GDM1 (cell line): ENCODE data around the gene KIAA1549.

Experiments
- DNase-seq: peaks from one replicate; lab custom pipeline; 2025; lab: John Stamatoyannopoulos, UW

KIAA1549 gene

DNA sequence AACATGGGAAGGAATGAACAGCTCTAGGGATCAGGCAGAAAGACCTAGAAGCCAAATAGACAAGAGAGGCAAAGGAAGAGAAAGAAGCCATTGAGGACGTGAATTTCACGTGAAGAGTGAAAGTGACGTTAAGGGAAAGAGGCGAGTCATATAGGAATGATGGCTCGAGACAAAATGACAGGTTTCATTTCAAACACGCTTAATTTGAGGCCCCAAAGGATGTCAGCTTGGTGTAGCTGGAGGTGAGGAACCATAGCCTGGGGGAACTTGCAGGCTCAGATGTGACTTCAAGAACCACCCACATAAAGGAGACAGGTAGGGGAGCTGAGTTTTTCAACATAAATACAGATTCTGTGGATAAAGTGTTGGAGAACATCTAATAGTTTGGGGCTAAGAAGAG, 98.9 kb downstream of the KIAA1549 start:
- DNase-seq = no peak

DNA sequence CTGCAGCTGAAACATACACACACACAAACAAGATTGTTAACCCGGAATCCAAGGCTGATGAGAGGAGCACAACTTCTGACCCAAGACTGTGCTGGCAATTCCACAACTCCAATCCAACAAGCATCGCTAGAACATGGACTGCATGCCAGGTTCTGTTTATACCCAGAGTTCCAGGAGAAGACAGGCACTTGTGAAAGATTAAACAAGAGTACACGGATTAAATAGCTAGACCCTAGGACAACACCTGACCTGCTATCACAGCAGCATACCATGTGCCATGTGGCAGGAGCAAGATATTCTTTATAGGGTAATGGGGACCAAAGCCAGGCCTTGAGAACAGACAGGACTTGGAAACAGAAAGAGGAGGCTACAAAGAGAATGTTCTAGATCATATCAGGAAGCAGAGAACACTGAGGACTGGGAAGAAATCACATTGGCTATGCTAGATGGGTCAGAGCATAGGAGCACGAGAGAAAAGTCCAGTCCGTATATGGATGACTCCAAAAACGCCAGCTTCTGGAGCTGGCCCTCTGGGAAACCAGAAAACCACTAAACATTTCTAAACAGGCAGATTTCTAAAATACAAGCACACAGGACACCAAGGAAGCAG, 99.5 kb downstream of the KIAA1549 start:
- DNase-seq = no peak

DNA sequence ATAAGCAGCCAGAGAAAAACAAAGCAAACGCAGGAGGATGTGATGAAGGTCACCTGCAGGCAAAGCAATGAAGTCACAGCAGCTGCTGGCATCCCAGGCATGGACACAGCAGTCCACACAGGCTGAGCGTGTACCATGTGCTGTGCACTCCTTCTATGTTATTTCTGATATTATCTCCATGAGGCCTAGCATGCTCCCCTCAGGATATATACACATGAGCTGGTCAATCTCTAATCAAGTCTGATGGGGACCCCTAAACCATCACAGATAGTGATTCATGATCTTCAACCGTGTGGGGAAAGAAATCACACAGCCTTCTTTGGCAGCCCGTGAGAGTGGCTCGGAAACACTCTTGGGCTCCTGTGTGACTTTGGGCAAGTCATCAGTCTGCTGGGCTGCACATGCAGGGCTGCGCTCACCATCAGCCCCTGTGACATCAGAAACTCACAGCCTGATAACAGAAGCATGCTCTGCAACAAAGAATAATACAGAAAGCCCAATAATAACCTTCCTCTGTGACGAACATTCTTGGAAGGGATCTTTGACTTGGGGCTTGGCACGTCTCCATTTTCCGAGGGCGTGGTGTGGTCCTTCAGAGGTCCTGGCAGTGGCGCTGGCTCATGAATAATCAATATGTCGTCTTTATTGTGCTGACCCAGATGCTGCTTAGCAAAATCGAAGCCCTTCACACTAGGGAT, 100.2 kb downstream of the KIAA1549 start:
- no peak for DNase-seq

DNA sequence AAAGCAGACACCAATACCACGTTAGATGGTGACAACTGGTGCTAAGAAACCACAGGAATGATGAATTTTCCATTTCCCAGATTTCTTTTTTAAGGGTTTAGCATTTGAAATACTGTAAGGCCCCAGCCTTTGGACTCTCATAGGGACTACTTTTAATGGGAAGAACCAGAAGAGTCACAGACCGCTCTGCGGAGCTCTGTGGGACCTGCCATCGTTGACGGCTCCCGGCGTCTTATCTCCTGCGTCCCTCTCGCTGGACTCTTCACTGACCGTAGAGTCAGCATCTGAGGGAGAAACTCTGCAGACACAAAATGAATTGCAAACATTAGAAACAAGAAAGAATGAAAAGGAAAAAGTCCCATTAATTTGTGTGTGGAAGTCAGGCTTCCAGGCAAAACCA, 101.8 kb downstream of the KIAA1549 start:
- no peak for DNase-seq

DNA sequence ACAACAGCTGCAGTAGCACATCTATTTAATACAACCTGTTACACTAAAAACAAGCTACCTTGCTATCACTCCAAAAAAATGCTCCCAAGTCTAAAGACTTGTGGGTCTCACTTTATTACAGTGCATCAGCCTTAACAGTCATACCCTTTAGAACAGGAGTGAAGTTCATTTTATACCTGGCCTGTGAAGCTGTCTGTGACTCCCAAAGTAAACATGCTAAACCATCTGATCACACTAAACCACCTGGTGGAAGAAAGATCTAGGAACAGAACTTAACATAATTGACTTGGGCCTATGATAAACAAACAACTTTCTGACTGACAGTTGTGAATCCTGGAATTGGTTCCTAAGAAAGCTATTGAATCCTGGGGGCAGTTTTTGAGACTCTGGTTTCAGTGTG, 102.3 kb downstream of the KIAA1549 start:
- no peak for DNase-seq

DNA sequence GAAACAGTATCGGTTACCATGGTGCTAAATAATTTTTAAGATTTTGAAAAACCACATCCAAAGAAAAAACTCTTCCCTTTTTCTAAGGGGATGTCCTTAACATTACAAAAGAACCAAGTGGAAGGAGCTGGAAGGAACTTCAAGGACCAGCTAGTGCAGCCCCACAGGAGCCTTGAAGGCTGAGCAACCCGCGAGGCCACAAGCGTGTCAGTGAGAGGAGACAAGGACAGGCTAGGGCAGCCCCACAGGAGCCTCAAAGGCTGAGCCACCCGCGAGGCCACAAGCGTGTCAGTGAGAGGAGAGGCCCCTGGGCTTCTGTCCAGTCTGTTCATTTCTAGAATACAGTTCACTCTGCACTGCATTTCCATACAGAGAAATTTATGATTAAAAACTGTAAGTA, 103.1 kb downstream of the KIAA1549 start:
- no peak for DNase-seq

DNA sequence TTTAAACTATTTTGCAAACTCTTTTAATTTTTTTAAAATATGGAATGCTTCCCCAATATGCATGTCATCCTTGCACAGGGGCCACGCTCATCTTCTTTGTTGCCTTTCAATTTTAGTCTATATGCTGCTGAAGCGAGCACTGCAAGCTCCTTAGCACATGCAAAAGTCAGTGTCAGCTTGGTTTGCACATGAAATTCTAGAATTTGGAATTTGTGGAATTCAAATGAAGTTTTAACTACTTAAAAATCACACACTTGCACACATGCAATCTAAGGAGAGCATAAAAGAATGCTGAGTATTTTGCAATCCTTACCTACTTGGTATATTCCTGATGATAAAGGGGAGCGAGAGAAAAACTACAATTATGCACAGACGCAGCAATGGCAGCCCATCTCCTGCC, 104.9 kb downstream of the KIAA1549 start:
- DNase-seq = no peak

DNA sequence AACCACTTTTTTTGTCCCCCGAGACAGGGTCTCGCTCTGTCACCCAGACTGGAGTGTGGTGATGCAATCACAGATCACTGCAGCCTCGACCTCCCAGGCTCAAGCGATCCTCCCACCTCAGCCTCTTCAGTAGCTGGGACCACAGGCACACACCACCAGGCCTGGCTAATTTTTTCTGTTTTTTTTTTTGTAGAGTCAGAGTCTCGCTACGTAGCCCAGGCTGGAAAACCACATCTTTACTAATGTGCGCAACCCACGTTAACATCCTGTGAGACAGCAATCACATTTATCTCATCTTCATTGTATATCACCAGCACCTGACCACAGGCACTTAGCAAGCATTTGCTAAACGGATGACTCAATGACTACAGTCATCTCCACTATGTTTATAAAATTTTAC, 105.4 kb downstream of the KIAA1549 start:
- DNase-seq = peak; percentile 5

DNA sequence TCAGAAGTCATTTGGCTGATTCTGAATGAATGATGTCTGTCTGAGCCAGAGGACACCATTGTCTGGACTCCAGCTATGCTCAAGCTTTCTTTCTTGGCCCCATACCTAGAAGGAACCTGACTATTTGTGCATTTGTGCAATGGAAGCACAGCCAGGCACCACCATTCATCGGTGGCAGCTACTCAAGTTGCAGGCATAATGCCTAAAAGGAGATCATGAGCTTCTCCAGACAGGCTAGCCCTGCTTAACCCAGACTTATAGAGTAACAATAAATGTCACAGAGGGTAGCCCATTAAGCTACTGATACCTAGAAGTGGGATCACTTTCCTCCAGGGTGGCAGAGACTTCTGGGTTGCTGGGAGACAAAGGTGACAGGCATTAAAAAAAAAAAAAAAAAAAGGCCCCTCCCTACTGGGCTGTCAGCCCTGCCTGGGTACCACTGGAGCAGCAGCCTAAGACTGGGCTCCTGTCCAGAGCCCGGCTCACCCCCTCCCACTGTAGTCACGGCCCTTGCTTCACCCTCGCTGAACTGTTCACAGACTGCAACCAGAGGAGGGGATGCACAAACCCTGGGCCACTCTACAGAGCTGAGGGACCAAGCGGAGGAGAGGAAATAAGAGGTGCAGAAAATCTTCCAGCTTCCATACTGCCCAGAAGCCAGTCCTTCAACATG, 107.8 kb downstream of the KIAA1549 start:
- DNase-seq = no peak

DNA sequence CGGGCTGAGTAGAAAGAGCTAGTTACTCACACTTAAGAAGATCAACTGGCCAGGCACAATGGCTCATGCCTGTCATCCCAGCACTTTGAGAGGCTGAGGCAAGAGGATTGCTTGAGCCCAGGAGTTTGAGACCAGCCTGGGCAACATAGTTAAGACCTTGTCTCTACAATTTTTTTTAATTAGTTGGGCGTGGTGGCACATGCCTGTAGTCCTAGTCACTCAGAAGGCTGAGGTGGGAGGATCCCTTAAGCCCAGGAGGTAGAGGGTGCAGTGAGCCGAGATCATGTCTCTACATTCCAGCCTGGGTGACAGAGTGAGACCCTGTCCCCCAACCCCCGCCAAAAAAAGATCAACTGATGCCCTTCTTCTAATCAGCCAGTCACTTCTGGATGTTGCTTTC, 108.6 kb downstream of the KIAA1549 start:
- no peak for DNase-seq

DNA sequence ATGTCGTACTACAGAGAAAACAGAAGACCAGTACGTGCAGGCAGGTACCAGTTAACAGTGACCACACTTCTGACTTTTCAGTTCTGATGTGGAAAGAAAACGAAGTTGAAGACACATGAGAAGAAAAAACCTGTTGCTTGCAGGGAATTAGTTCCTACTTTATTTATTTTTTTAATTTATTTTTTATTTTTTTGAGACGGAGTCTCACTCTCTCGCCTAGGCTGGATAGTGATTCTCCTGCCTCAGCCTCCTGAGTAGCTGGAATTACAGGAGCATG, 109.4 kb downstream of the KIAA1549 start:
- no peak for DNase-seq

DNA sequence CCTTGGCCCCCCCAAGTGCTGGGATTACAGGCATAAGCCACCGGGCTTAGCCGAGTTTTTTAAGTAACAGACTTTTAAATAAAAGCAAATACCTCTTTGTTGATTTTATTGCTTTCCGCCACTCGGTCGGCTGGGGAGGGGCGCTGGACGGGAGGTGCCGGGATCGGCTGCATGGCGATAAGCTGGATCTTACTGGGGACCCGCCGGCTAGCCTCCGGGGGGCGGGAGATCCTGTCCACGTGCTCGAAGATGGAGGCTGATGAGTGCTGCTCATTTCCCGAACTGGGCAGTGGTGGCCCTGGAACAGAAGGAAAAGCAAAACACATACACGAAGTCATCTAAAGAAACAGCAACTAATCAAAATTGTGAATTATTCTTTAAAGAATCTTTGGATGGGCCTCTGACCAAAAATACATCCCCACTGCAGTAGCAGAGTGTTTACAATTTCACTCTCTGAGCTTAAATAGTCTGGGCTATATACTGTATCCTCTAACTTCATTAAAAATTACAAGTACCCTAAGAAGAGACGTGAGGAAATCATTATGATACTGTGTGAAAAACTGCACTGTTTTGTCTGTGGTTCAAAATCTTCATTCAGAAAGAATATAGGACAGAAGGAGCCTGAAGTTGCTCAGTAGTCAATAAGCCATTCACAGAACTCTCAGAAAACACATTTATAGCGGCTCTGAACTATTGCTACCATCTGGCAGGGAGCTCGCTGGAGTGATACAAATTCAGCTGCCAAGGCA, 110.0 kb downstream of the KIAA1549 start:
- no peak for DNase-seq

DNA sequence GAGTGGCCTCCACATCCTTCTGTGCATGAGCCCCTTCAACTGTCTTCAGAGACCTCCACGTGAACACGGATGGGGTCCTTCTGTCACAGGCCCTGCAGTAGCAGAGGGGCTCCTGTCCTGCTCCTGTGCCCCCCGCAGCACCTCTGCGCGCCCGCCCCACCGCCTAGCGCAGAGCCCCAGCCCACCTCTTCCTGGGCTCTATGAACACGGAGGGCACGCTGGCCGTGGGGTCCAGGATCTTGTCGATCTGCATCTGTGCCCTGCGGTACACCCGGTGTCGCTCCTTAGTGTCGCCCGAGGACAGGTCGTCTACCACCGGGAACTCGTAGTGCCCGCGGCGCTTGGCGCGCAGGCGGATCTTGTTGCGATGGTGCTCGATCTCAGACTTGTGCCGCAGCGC, 111.8 kb downstream of the KIAA1549 start:
- DNase-seq = no peak

DNA sequence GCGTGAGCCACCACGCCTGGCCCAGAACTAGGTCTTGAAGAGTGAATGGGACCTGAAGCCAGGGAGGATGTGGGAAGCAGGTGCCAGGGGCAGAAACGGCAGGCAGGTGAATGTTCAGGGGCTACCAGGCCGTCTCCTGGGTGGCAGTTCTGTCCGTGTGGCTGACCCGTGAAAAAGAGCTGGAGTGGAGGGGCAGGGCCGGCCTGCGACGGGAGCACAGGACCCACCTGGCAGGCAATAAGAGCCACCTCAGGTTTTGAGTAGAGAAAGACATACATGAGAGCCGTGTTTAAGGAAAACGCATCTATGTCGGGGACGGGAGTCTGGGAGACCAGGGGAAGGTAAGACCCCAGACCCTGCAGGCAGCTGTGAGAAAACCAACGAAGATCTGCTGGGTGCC, 112.5 kb downstream of the KIAA1549 start:
- DNase-seq = no peak

DNA sequence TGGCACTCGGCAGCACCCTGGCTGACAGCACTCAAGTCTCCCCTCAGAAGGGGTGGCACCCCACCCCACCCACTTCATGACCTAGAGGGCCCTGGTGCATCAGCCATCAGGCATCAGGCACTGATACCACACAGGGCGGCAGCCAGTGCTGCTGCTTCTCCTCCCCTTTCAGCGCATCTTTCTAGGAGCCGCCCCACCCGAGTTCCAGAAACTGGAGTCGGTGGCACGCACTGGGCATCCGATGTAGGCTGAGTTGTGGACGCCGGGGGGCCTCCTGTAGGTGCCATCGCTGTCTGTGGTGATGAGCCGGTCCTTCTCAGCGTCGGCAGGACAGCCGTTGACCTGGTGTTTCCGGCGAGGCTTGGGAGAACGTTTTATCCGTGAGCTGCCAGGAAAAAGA, 113.4 kb downstream of the KIAA1549 start:
- DNase-seq = no peak

DNA sequence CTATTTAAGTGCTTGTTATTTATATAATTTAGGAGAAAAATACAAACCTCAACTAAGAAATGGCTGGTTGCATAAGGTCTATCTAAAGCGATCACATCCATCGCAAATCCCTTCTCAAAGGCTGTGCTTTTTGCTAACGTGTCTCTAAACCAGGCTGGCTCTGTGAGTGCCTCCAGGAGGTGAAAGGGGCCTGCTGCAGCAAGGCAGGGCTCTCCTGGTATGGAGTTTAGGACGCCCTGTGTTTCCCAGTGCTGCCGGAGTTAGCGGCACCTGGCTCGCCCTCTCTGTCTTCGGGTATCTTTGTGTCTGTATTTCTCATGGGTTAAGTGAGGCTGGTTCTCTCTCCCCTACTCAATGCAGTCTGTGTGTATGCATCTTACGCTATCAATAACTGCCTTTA, 114.8 kb downstream of the KIAA1549 start:
- no peak for DNase-seq

DNA sequence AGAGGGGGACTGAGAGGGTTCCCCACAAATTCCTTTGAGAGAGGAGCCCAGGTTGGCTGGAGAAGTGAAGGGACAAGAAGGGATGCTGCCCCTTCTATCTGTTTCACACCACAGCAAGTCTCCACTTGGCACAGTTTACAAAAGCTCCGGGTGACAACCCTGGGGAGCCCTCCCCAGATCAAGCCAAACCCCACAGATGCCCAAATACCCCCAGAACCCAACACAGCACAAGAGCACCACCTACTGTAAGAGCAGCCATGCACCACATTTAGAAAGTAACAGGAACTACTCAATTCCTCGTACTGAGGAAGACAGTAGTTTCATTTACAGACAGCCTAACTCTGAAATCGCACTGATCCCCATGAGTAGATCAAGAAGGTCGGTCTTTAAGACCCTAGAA, 115.3 kb downstream of the KIAA1549 start:
- peak; percentile 36 for DNase-seq

DNA sequence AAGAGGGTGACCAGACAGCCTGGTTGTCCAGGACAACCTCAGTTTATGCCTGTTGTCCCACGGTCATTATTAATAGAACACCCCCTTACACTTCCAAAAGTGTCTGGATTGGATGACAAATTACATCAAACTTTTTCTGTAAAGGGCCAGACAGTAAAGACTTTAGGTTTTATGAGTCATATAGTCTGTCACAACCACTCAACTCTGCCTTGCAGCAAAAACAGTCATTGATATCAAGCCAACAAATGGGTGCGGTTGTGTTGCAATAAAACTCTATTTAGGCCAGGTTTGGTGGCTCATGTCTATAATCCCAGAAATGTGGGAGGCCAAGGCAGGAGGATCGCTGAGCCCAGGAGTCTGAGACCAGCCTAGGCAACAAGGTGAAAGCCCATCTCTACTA, 116.5 kb downstream of the KIAA1549 start:
- DNase-seq = no peak

DNA sequence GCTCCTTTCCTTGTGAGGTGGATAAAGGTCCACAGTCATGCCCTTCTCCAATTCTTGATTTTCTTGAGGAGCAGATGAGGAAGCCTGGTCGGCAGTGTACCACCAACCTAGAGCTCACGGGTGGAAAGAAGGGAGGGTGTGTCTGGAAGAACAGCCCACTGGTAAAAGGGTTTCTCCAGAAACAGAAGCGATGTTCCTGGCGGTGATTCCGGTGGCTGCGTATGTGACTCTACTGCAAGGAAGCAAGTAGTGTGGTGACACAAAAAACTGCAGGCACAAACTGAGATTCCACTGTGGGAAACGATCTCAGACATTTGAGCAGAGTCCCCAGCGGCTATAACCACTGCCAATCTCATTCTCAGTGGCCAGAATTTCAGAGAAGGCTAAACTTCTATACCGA, 117.3 kb downstream of the KIAA1549 start:
- DNase-seq = no peak

DNA sequence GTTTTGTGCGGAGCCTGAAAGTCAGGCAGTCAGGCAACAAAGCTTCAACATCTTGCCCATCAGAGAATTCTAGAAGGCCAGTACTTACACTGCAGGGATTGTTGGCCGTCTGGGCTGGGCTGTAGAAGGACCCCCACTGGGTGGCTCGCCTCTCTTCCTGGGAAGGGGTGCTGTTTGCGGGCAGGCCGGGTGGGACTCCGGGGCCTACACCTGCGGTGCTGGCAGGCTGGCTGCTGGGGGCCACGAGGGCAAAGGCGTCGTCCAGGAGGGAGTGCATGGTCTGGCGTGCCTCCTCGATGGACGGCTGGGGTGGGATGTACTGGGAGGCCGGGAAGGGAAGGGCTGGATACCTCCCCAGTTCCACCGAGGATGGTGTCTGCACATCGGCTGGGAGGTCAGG, 120.1 kb downstream of the KIAA1549 start:
- no peak for DNase-seq

DNA sequence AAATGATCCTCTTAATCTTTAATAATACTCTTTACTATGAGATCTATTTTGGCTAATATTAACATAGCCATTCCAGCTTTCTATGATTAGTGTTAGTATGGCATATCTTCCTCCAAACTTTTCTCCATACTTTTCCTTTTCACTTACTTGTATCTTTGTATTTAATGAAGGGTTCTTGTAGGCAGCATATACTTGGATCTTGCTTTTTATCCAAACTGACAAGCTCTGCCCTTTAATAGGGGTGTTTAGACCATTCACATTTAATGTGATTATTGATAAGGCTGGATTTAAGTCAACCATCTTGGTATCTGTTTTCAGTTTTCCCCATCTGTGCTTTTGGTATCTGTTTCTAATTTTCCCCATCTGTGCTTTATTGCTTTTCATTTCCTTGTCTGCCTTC, 123.5 kb downstream of the KIAA1549 start:
- DNase-seq = no peak

DNA sequence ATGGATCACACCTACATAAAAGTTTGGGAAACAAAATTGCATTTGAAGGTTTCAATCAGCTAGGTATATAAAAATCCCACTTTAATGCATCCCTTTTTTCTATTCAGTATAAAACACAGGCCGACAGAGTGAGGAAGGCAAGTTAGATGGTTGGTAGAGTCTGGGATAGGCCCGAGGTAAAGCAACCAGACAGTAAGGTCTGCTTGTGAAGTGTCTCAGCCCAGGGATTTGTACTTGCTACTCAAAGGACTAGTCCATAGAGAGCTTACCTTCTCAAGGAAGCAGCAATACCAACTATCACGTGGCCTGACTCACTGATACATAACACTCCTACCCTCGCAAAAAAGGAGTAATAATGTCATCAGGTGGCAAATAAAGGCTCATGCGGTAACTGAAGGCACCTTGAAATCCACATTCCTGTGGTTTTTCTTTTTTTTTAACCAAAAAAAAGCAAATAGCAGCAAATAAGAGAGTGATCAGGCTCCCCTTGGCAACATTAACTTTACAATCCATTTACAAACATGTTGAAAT, 127.0 kb downstream of the KIAA1549 start:
- DNase-seq = no peak

DNA sequence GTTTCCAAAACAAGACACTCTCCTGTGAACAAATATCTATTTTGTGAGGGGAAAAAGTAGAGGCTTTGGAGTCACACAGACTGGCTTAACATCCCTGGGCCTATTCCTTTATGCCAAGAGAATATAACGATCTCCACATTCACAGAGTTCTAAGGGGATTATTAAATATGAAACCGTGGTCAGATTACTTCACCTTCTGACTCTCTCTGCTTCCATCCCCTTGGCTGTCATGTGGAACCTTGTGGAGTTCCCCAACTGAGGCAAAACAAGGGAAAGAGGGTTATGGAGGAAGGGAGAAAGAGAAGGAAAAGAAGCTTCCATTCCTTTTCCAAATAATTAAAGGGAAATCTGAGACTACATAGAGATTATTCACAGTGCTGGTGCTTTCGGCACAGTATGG, 127.7 kb downstream of the KIAA1549 start:
- DNase-seq = no peak
